ENCODE results near the gene SPRY2.

Gene SPRY2

DNA sequence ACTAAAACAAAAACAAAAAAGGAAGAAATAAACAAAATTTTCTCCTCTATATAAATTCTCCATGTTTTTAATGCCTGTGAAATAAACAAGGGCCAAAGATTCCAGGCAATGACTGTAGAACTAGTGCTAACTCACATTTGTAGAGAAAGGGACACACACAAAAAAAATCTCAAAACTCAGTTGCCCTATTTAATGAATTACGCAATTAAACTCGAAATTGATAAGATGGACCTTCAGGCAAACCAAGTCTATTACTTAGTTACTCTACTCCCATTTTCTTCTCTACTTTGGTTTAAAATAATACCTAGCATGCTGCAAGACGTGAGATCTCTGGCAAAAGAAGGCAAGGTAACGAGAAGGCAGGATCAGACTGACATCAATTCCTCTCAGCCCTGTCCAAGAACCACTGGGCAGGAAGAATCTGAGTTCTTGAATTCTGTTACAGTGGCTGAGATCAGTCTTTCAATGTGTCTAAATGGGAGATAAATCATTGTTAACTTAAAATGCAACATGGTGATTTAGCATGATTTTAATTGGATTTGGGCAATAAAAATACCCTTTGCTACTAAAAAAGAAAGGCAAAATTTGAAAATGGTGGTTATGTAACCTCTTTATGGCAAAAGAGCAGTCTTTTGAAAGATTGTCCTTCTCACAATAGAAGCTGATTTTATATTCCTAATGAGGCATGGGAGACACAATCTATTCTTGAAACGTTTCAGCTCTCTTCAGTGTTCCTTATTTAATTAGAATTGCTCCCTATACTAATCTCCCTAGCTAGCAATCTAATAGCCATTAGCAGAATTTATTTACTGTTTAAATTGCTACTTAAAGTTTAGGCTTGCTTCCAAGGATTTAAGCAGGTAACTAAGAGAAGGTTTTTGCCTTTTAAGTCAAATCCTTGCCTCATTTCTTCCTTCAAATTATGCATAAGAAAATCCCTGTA is 25.9 kb downstream of the SPRY2 start:
- DNase-seq (ENCODE audit: low read depth, low spot score): no peak

DNA sequence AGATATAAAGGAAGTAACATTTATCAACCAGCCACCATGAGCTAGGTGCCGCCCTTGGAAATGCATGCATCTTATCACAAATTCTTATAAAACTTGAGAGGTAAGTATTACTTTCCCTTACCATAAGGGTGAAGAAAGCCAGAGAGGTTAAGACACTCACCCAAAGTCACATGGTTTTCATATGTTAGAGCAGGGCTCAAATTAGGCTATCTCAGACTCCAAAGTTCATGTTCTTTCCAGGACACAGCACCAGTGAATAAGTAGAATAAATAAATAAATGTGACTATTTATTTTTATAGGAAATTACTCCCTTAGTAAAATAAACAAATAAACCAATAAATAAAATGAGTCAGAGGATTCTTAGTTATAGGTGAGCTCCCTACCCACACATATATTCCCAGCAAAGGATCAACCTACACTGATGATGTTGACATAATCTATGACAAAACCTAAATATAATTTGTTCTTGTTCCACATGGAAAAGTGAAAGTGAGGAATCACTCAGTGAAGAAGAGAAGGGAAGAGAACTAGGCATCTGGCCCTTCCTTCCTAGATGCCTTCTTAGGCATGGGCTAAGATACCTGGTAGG is 27.2 kb downstream of the SPRY2 start:
- DNase-seq (ENCODE audit: low read depth, low spot score): no peak

DNA sequence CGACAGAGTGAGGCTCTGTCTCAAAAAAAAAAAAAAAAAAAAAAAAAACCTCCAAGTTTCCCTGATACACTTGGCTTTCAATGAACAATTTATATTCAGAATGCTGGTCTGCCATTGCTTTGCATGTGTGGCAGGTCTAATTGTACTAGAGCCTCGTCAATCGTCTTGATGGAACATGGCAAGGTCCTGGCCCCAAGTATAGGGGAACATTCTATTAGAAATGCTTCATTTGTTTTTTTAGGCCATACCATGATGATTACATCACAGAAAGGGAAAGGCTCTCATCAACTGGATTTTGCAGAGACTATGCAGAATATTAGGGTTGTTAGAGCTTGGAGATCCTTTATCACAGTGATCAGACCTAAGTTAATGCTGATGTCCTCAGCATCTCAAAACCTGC is 28.0 kb downstream of the SPRY2 start:
- DNase-seq (ENCODE audit: low read depth, low spot score): no peak

DNA sequence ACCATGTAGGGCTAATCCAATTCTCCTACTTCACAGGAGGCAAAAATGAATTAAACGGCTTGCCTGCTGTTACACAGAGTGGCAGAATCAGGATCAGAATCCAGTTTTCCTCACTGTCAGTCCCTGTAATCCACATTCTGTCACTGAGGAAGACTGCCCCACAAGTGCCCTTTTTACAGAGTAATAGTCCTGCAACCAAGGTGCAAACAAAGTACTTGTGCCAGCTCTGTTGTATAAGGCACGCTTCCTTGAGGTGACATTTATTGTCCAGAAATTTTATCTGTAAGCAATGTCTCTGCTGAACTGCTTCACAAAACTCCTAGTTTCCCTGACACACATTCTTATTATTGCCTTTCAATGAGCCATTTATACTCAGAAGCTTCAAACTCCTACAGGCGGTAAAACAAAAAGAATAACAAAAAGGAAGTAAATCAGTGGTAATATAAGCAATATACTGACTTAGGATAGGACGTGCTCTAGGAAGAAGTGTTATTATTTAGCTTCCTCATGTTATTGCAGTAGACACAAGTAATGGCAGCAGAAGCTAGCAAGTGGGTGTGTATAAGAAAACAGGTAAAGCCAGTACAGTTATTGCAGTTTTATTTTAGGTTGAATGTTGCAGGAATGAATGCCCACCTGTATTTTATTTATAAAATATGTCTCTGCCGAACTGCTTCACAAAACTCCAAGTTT is 28.8 kb downstream of the SPRY2 start:
- no peak for DNase-seq (ENCODE audit: low read depth, low spot score)

DNA sequence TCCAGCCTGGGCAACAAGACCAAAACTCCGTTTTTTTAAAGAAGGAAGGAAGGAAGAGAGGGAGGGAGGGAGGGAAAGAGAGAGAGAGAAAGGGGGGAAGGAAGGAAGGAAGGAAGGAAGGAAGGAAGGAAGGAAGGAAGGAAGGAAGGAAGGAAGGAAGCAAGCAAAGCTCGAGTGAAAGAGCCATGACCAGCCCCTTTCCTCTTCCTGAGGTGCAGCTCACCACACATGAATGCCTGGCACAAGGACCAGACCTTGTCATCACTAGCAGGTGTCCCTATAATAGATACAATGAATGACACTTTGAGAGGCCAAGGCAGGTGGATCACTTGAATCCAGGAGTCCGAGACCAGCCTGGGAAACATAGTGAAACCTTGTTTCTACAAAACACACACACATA is 31.0 kb downstream of the SPRY2 start:
- no peak for DNase-seq (ENCODE audit: low read depth, low spot score)

DNA sequence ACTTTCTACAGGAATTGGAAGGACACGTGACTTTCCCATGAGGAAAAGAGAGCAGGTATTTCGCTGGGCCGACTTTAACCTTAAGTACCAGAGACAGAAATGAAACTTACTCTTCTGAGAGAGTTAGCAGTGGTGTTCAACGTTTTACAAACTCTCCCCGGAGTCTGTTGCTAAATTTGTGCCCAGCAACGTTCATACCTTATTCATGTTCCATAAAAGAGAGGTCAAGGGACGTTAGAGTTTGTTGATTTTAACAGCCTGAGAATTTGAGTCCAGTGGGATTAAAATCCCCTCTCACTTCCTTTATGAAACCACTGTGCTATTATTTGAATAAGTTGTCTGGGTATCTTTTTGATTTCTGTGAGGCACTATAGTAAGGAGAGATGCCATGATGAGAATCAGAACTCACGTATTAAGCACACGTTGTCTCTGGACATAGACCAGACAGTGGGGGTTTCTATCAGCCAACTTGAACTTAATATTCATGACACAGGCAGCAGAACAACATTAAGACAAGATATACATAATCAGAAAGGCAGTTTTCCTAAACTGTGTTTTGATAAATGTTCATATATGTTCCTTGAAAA is 33.4 kb downstream of the SPRY2 start:
- no peak for DNase-seq (ENCODE audit: low read depth, low spot score)

DNA sequence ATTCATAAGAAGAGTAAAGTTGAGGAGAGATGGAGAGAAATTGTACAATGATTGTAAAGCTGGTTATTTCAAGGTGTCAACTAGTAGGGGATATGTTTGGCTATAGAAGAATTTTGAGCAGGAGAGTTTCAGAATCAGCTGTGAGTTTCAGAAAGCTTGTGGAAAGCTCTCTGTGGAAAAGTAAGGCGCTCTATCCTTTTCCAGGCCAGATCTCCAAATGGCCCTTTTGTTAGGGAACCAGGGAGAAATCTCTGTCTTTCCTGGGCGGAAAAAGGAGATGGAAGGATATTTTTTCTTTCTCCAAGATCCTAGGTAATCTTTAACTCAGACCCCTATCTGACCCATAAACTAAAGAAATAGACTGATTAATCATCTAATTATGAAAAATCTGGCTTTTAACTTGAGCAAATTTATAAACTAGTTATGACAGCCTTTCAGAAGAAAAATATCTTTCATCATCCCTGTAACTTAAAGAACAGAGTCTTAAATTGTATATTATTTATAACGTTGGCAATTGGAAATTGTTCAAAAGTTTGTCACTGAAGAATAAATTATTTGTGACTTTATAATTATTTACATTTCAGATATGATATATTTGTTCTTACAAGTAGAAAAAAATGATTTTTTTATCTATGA is 34.5 kb downstream of the SPRY2 start:
- DNase-seq (ENCODE audit: low read depth, low spot score): no peak

DNA sequence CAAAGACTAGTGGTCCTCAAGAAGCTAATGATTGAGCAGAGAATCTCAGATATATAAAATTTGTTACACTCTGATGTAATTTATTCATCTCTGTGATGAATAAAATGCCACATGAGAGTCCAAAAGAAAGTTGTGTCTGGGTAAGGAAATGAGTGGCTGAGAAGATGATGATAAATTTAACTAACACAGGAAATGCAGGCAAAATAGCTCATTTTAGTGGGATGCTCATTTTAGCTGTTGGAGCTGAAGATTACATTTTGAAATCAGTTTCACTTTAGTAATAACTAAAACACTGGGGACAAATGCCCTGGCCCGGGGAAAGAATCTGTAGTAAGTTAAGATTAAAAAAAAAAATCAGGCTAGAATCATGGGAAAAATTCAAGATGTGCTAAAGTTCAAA is 35.2 kb downstream of the SPRY2 start:
- no peak for DNase-seq (ENCODE audit: low read depth, low spot score)

DNA sequence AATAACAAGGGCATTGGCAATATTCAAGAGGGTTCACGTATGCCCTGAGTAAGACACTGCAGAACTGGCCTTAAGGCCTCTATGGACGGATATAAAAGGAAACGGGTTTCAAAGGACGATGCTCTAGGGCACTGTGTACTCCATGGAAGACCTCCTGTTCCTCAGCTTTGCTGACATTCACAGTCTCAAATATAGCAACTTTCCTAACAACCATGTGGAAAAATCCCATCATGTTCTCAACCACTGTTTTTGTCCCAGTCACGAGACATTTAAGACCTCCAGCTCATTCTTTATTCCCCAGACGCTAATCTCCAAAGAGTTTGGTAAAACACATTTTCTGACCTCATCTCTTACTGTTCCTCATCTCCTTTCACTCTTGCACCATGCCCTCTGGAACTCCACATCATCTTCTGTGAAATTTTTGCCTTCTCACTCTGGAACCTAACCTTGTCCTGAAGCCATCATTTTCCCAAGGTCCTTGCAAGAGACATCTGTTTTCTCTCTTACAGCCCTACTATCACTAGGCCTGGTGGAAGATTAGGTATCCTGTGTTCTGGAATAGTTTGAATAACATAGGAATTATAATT is 37.6 kb downstream of the SPRY2 start:
- no peak for DNase-seq (ENCODE audit: low read depth, low spot score)

DNA sequence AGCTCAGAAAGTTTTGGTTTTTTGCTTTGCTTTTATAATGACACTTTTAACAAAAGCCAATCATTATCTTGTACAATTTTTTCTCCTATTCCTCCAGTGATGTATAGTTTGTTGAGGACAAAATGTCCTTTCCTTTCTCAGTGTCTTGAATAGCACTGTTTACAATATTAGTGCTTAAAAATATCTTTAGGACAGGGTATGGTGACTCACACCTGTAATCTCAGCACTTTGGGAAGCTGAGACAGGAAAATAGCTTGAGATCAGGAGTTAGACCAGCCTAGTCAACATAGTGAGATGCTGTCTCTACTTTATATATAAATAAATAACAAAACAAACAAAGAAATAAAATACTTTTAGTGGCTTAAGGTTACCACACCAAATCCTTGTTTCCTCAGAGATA is 41.9 kb downstream of the SPRY2 start:
- DNase-seq (ENCODE audit: low read depth, low spot score): no peak

DNA sequence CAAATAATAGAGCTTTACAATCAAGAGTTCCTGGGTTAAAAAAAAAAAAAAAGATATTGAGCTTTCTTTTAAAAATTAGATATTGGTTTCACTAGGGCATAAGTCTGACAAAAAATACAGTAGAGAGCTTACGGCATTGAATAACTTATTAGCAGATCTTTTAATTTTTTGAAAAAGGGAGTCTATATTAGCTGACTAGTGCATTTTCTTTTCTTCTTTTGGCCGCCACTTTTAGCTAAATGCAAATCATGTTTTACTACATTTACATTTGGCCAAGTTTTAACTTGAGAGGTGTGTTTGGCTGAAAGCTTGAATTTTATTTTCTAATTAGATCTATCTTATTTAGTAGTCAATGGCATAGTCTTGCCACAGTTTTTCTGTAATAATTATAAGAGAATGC is 43.4 kb downstream of the SPRY2 start:
- DNase-seq (ENCODE audit: low read depth, low spot score): no peak

DNA sequence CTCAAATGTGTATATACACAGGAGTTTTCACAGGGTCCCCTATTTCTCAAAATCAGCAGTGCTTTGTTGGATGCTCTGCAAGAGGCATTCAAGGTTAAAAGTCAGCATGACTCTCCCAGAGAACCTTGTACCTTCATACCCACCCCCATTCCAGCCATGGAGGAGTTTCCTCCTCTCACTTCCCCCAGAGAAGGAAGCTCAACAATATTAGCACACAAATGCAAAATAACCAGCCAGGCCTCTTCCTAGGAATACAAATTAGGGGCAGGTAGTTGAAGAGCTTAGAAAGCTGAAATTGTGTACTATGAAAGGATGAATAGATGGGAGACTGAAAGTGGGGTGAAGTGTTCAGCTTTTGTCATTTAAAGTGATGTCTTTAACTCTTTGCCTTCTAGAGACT is 43.8 kb downstream of the SPRY2 start:
- DNase-seq (ENCODE audit: low read depth, low spot score): no peak

DNA sequence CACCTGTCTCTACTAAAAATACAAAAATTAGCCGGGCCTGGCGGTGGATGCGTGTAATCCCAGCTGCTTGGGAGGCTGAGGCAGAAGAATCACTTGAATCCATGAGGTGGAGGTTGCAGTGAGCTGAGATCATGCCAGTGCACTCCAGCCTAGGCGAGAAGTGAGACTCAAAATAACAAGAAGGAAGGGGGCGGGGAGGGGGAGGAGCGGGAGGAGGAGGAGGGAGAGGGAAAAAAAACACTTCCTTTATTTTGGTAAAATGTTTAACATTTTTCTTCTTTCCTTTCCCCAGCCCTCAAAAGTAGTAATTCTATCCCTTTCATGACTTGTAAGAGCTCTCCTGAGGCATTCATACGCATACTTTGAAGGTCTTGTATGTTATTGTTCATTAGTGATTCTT is 44.3 kb downstream of the SPRY2 start:
- no peak for DNase-seq (ENCODE audit: low read depth, low spot score)

DNA sequence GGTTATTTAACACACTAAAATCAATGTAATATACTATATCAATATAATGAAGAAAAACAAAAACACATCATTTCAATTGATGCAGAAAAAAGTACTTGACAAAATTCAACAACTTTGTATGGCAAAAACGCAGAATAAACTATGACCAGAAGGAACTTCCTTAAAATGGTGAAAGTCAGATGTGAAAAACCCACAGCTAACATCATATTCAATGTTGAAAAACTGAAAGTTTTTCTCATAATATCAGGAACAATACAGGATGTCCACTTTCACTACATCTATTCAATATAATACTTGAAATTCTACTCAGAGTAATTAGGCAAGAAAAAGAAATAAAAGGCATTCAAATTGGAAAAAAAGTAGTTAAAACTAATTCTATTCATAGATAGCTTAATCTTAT is 50.3 kb downstream of the SPRY2 start:
- no peak for DNase-seq (ENCODE audit: low read depth, low spot score)
